Calu3 (cell line): ENCODE data around the gene PPEF1. TPM values are rescaled to one million over a fixed set of nuclear protein-coding genes. Genes with fewer than 3 reads are reported as not detected.
"Not testable (repeated sequence)": the region's sequence is repeated elsewhere in the genome, so short reads cannot be mapped to it uniquely, and the experiment has no call there.

Source experiments
- BruUV-seq: library from RNA; stranded (reverse); fragments of 400-500 nt; replicated peaks from 2 replicates; lab custom pipeline; 2021; lab: Mats Ljungman, UMichigan
- CTCF ChIA-PET: fragments of 300-600 bp; sonication (Branson Sonifier 250); formaldehyde crosslinking; loops from one replicate; lab custom pipeline; 2022; ENCODE audit warnings: antibody characterized with exemption; lab: Charles Lee
- DNase-seq: peaks from one replicate; pipeline ENCODE4 v3.0.0; 2022
- H3K27ac Mint-ChIP-seq: one replicate; pipeline ENCODE4 v1.8.0; 2022; ENCODE audit warnings: mixed read lengths; ENCODE audit not compliant: unreplicated experiment
- H3K27me3 Mint-ChIP-seq: one replicate; pipeline ENCODE4 v1.8.0; 2022; ENCODE audit warnings: mixed read lengths; ENCODE audit not compliant: unreplicated experiment
- H3K36me3 Mint-ChIP-seq: one replicate; pipeline ENCODE4 v1.8.0; 2022; ENCODE audit warnings: mild to moderate bottlenecking, moderate library complexity, mixed read lengths; ENCODE audit not compliant: insufficient read depth, unreplicated experiment
- H3K4me1 Mint-ChIP-seq: one replicate; pipeline ENCODE4 v1.8.0; 2022; ENCODE audit warnings: mild to moderate bottlenecking, low read depth, mixed read lengths; ENCODE audit not compliant: unreplicated experiment
- H3K4me3 Mint-ChIP-seq: one replicate; pipeline ENCODE4 v1.8.0; 2022; ENCODE audit warnings: mild to moderate bottlenecking, low read depth, moderate library complexity, mixed read lengths; ENCODE audit not compliant: unreplicated experiment
- H3K9me3 Mint-ChIP-seq: one replicate; pipeline ENCODE4 v1.8.0; 2022; ENCODE audit warnings: low read depth, mixed read lengths; ENCODE audit not compliant: unreplicated experiment
- CTCF ChIP-seq: fragments of 200-600 bp; IDR thresholded peaks from one replicate; pipeline ENCODE4 v1.8.0; 2022; ENCODE audit warnings: antibody characterized with exemption; ENCODE audit not compliant: unreplicated experiment
- intact Hi-C: fragments of 100-400 bp; cut with micrococcal nuclease; formaldehyde crosslinking; loops from one replicate; pipeline ENCODE4 v1.10.0; 2022; ENCODE audit not compliant: unreplicated experiment
- total RNA-seq: library from RNA; stranded (reverse); gene quantifications from 2 replicates; pipeline ENCODE4 v1.2.3, GENCODE V29; 2022

Gene PPEF1
- total RNA-seq, 1 experiment from 2014 or later: not detected

- CTCF ChIA-PET: no interaction called here
- Mint-ChIP-seq H3K36me3 (no peaks in the 10 kb centered on the region), H3K27ac (no peak overlapping the region), H3K4me3 (no peak overlapping the region), H3K27me3 (no peaks in the 10 kb centered on the region), H3K9me3 (no peaks in the 10 kb centered on the region), H3K4me1 (no peaks in the 10 kb centered on the region)
- TF ChIP-seq CTCF: no peak
- intact Hi-C loops: no loop called here
- no peak for DNase-seq
- no TSS peak for BruUV-seq
These were observed 46.2 kb downstream of the PPEF1 start for GRCh38 chrX:18753631-18754030.

- no peak overlapping the region for H3K4me3 Mint-ChIP-seq
- no peak overlapping the region for H3K27ac Mint-ChIP-seq
- H3K36me3 Mint-ChIP-seq: no peaks in the 10 kb centered on the region
- no peaks in the 10 kb centered on the region for H3K4me1 Mint-ChIP-seq
- no TSS peak for BruUV-seq
- DNase-seq: no peak
- no peak for TF ChIP-seq CTCF
- intact Hi-C loops: no loop called here
- H3K9me3 Mint-ChIP-seq: no peaks in the 10 kb centered on the region
- H3K27me3 Mint-ChIP-seq: no peaks in the 10 kb centered on the region
- CTCF ChIA-PET: no interaction called here
These were observed 48.2 kb downstream of the PPEF1 start for GRCh38 chrX:18755651-18756050.

GRCh38 chrX:18757956-18758932, 50.8 kb downstream of the PPEF1 start:
- no peaks in the 10 kb centered on the region for H3K9me3 Mint-ChIP-seq
- no peak for DNase-seq
- no peaks in the 10 kb centered on the region for H3K4me1 Mint-ChIP-seq
- H3K27me3 Mint-ChIP-seq: no peaks in the 10 kb centered on the region
- BruUV-seq: no TSS peak
- no peaks in the 10 kb centered on the region for H3K36me3 Mint-ChIP-seq
- no peak overlapping the region for H3K4me3 Mint-ChIP-seq
- TF ChIP-seq CTCF: no peak
- no peak overlapping the region for H3K27ac Mint-ChIP-seq
- CTCF ChIA-PET: no interaction called here
- intact Hi-C loops: no loop called here

- intact Hi-C loops: no loop called here
- H3K36me3 Mint-ChIP-seq: no peaks in the 10 kb centered on the region
- H3K4me1 Mint-ChIP-seq: no peaks in the 10 kb centered on the region
- no peak overlapping the region for H3K27ac Mint-ChIP-seq
- no peaks in the 10 kb centered on the region for H3K9me3 Mint-ChIP-seq
- no peak for DNase-seq
- no TSS peak for BruUV-seq
- H3K27me3 Mint-ChIP-seq: no peaks in the 10 kb centered on the region
- TF ChIP-seq CTCF: no peak
- CTCF ChIA-PET: no interaction called here
- no peak overlapping the region for H3K4me3 Mint-ChIP-seq
These were observed 54.3 kb downstream of the PPEF1 start for GRCh38 chrX:18761750-18762149.

- BruUV-seq, intact Hi-C loops, H3K4me1 Mint-ChIP-seq, H3K27ac Mint-ChIP-seq, CTCF ChIA-PET, DNase-seq, H3K36me3 Mint-ChIP-seq, H3K27me3 Mint-ChIP-seq, H3K9me3 Mint-ChIP-seq, H3K4me3 Mint-ChIP-seq: not testable (repeated sequence)
These were observed 55.7 kb downstream of the PPEF1 start for GRCh38 chrX:18763106-18763505.
